ENCODE measurements around the gene MOGAT3. TPM values are rescaled to one million over a fixed set of nuclear protein-coding genes. Genes with fewer than 3 reads are reported as not detected.

The MOGAT3 gene
- polyA plus RNA-seq, 1 donor (not counting 4 experiments of a cell fraction or from before 2014, with no cell fraction given), result not detected

- Histone ChIP-seq H3K36me3 (ENCODE audit: control insufficient read depth in 2 of 2, extremely low read depth in 1 of 2, insufficient read depth in 2 of 2, low read length in 2 of 2) (no peaks in the 10 kb centered on the region), H2AFZ (ENCODE audit: control insufficient read depth, low read length) (no peak overlapping the region), H3K9ac (ENCODE audit: control insufficient read depth, extremely low read depth, insufficient read depth, low read length) (no peak overlapping the region), H4K20me1 (ENCODE audit: control insufficient read depth, extremely low read depth, insufficient read depth, low read length) (no peaks in the 10 kb centered on the region), H3K27ac (ENCODE audit: control insufficient read depth, insufficient read depth, low read length) (no peak overlapping the region), H3K9me1 (ENCODE audit: control insufficient read depth, extremely low read depth, insufficient read depth, low read length) (no peaks in the 10 kb centered on the region), H3K4me1 (ENCODE audit: control insufficient read depth, extremely low read depth, insufficient read depth, low read length) (peaks cover 2% of the 10 kb centered on the region), H3K9me3 (ENCODE audit: control insufficient read depth, low read depth, low read length) (no peaks in the 10 kb centered on the region), H3K4me3 (ENCODE audit: control insufficient read depth in 2 of 3, extremely low read depth in 1 of 3, insufficient read depth in 2 of 3, low read depth in 1 of 3, low read length in 3 of 3) (no peak overlapping the region), H3K79me2 (ENCODE audit: control insufficient read depth, insufficient read depth, low read length) (no peaks in the 10 kb centered on the region), H3K27me3 (ENCODE audit: control insufficient read depth, extremely low read depth, insufficient read depth, low read length) (no peaks in the 10 kb centered on the region), H3K4me2 (ENCODE audit: control insufficient read depth, extremely low read depth, insufficient read depth, low read depth, low read length) (no peak overlapping the region)
- DNase-seq (ENCODE audit: low read depth, low spot score) (no peak), FAIRE-seq (no peak)
- dilution Hi-C loops (cut with MboI; ENCODE audit: extremely low pct_ligation_motif_present, low sequenced_read_pairs), result no loop called here
- TF ChIP-seq EZH2 (IDR thresholded peaks at IDR 0.05; ENCODE audit: low read length) (no peak), CTCF (optimal IDR thresholded peaks at IDR 0.05 in 1 of 3, IDR thresholded peaks at IDR 0.05 in 1 of 3, conservative IDR thresholded peaks at IDR 0.05 in 1 of 3; ENCODE audit: extremely low read depth in 1 of 3, insufficient read depth in 2 of 3, low read length in 3 of 3) (no peak)
Measured at GRCh38 chr7:101186844-101187428, 13.9 kb downstream of the MOGAT3 start.

GRCh38 chr7:101186194-101186593, 14.6 kb downstream of the MOGAT3 start:
- dilution Hi-C loops (cut with MboI; ENCODE audit: extremely low pct_ligation_motif_present, low sequenced_read_pairs), result no loop called here
- no peak for TF ChIP-seq EZH2 (IDR thresholded peaks at IDR 0.05; ENCODE audit: low read length)
- no peak for TF ChIP-seq CTCF (optimal IDR thresholded peaks at IDR 0.05 in 1 of 3, IDR thresholded peaks at IDR 0.05 in 1 of 3, conservative IDR thresholded peaks at IDR 0.05 in 1 of 3; ENCODE audit: extremely low read depth in 1 of 3, insufficient read depth in 2 of 3, low read length in 3 of 3)

More at GRCh38 chr7:101186194-101186593, 14.6 kb downstream of the MOGAT3 start:
- Histone ChIP-seq H3K36me3 (ENCODE audit: control insufficient read depth in 2 of 2, extremely low read depth in 1 of 2, insufficient read depth in 2 of 2, low read length in 2 of 2) (no peaks in the 10 kb centered on the region), H3K9me3 (ENCODE audit: control insufficient read depth, low read depth, low read length) (no peaks in the 10 kb centered on the region), H4K20me1 (ENCODE audit: control insufficient read depth, extremely low read depth, insufficient read depth, low read length) (no peaks in the 10 kb centered on the region), H3K79me2 (ENCODE audit: control insufficient read depth, insufficient read depth, low read length) (no peaks in the 10 kb centered on the region), H3K4me1 (ENCODE audit: control insufficient read depth, extremely low read depth, insufficient read depth, low read length) (peaks cover 2% of the 10 kb centered on the region), H3K4me2 (ENCODE audit: control insufficient read depth, extremely low read depth, insufficient read depth, low read depth, low read length) (no peak overlapping the region), H3K9ac (ENCODE audit: control insufficient read depth, extremely low read depth, insufficient read depth, low read length) (no peak overlapping the region), H2AFZ (ENCODE audit: control insufficient read depth, low read length) (no peak overlapping the region), H3K27me3 (ENCODE audit: control insufficient read depth, extremely low read depth, insufficient read depth, low read length) (peaks cover under 1% of the 10 kb centered on the region), H3K27ac (ENCODE audit: control insufficient read depth, insufficient read depth, low read length) (no peak overlapping the region), H3K4me3 (ENCODE audit: control insufficient read depth in 2 of 3, extremely low read depth in 1 of 3, insufficient read depth in 2 of 3, low read depth in 1 of 3, low read length in 3 of 3) (no peak overlapping the region), H3K9me1 (ENCODE audit: control insufficient read depth, extremely low read depth, insufficient read depth, low read length) (no peaks in the 10 kb centered on the region)
- FAIRE-seq (no peak), DNase-seq (ENCODE audit: low read depth, low spot score) (no peak)

All from keratinocyte (primary cell).